LNCAP (cell line): ENCODE results near the gene LRP3.

Experiments
- TF ChIP-seq, protein P1 (sequence below): fragments of 450-650 bp; IDR thresholded peaks from 2 replicates; pipeline ENCODE4 v1.5.1; 2017; ENCODE audit warnings: mild to moderate bottlenecking

LRP3 gene

DNA sequence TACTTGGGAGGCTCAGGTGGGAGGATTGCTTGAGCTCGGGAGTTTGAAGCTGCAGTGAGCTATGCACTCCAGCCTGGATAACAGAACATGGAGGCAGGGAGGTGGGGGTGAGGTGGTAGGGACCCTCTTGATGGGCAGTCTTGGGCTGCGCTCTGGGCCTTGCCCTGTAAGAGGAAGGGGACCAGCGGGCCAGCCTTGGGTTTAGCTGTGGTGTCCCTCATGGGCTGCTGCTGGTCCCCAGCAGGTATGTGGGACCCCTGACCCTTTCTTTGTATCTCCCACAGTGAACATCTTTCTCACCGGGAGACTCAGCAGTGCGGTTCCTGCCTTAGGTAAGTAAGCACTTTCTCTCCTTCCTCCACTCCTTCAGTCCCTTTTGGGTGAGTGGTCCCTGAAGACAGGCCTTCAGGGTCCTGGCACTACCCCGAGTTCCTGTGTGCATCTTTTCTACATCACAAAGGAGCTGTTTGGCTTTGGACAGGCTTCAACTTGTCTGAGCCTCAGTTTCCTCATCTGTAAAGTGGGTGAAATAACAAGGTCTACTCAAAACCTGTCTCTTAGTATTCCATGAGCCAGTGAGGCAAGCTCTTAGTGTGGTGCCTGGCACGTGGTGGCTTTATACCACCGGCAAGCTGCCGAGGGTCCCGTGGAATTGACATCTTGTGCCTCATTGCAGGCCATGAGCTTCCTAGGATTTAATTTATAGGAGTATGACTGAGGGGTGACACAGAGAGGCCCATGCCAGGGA is 2.5 kb downstream of the LRP3 start:
- TF ChIP-seq, protein P1, sequence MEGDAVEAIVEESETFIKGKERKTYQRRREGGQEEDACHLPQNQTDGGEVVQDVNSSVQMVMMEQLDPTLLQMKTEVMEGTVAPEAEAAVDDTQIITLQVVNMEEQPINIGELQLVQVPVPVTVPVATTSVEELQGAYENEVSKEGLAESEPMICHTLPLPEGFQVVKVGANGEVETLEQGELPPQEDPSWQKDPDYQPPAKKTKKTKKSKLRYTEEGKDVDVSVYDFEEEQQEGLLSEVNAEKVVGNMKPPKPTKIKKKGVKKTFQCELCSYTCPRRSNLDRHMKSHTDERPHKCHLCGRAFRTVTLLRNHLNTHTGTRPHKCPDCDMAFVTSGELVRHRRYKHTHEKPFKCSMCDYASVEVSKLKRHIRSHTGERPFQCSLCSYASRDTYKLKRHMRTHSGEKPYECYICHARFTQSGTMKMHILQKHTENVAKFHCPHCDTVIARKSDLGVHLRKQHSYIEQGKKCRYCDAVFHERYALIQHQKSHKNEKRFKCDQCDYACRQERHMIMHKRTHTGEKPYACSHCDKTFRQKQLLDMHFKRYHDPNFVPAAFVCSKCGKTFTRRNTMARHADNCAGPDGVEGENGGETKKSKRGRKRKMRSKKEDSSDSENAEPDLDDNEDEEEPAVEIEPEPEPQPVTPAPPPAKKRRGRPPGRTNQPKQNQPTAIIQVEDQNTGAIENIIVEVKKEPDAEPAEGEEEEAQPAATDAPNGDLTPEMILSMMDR: no peak

- TF ChIP-seq, protein P1: no peak
These were observed 3.5 kb downstream of the LRP3 start for GRCh38 chr19:33197591-33198000.

DNA sequence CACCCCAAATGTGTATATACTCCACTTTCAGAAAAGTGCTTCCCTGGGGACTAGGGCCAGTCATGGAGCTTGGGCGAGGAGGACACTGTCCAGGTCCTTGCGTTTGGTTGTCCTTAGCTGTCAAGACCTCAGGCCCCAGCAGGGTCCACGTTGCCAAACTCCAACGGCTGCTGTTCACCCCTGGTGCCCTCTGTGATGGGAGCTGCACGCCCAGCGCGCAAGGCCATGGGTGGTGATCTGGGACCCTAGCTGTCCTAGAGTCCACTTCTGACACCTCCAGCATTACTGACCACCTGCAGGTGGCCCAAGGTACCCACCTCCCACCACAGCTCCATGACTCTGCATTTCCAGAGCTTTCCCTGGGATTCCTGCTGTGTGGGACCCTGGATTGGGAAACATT is 4.0 kb downstream of the LRP3 start:
- TF ChIP-seq, protein P1: no peak

GRCh38 chr19:33199441-33200265 is 5.5 kb downstream of the LRP3 start:
- TF ChIP-seq, protein P1: no peak

GRCh38 chr19:33201473-33201872 is 7.3 kb downstream of the LRP3 start:
- TF ChIP-seq, protein P1: no peak

DNA sequence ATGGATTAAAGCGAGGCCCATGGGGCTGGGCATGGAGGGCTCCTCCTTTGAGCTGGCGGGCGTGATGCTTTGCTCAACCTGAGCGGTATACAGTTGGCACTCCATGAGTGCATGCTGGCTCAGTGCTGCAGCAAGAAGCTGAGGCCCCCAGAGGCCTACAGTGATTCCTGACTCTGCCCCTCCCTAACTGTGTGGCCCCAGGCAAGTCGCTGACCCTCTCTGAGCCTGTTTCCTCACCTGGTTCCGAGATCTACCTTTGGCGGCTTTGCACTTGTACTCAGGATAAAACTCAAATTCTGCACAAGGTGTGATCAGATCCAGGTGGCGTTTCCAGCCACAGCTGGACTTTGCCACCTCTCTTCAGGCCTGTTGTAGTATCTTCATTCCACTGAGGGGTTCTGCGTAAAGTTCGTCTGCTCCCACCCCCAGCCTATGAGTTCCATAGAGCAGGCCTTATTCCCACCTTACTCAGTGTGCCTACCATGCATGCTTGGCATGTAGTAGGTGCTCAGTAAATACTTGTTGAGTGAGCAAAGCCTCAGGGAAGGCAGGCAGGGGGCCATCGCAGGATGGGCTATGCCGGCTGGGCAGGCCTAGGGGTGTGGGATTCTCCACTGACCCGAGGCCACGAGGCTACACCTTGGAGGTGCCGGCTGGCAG is 7.9 kb downstream of the LRP3 start:
- TF ChIP-seq, protein P1: no peak
